Measurements from ENCODE around the gene FGFBP1.
"Not testable (repeated sequence)": the region's sequence is repeated elsewhere in the genome, so short reads cannot be mapped to it uniquely, and the experiment has no call there.

FGFBP1 gene

DNA sequence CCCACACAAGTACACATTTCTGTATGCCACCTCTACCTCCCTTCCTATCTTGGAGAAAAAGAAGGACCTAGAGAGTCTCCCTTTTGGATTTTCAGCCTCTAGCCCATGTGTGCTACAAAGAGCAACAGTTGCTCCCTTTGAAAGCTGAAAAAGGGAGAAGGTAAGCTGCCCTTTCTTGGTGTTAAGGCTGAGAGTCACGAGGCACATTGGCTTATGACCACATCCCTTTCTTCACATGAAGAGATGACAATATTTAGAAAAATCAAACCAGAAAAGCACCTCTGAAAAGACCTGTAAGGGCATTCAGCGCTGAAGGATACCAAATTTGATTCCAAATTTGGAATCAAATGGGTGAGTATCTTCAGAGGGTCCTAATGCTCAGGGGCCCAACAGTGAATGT is 6.4 kb upstream of the FGFBP1 start:
- no peak for FAIRE-seq

- no peak for FAIRE-seq
These were observed 3.7 kb upstream of the FGFBP1 start for GRCh38 chr4:15942283-15942682.

GRCh38 chr4:15938182-15938581 is 358 bp downstream of the FGFBP1 start:
- FAIRE-seq: no peak

- FAIRE-seq: no peak
These were observed 2.0 kb downstream of the FGFBP1 start for GRCh38 chr4:15936495-15936894.

GRCh38 chr4:15935504-15936402 is 2.8 kb downstream of the FGFBP1 start:
- FAIRE-seq: no peak

GRCh38 chr4:15934259-15934658 is 4.3 kb downstream of the FGFBP1 start:
- FAIRE-seq: no peak

- no peak for FAIRE-seq
These were observed 6.9 kb downstream of the FGFBP1 start for GRCh38 chr4:15931451-15932210.

GRCh38 chr4:15930314-15930713 is 8.2 kb downstream of the FGFBP1 start:
- no peak for FAIRE-seq

DNA sequence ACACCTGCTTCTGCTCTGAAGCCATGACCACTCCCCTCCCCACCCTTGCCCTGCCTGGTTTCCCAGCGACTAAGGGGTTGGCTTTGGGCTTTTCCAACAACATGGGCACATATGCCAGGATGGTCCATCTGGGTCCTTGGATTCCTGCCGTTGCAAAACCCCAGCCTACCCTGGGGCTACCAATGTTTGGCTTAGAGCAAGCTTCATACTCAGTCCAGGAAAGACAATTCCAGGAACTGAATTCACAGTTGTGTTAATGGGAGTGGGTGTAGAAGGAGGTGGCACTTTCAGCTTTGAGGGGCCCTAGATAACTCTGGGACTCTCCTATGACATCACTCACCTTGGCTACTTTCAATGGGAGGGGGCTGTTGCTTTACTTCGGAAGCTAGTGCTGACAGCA is 9.0 kb downstream of the FGFBP1 start:
- no peak for FAIRE-seq

DNA sequence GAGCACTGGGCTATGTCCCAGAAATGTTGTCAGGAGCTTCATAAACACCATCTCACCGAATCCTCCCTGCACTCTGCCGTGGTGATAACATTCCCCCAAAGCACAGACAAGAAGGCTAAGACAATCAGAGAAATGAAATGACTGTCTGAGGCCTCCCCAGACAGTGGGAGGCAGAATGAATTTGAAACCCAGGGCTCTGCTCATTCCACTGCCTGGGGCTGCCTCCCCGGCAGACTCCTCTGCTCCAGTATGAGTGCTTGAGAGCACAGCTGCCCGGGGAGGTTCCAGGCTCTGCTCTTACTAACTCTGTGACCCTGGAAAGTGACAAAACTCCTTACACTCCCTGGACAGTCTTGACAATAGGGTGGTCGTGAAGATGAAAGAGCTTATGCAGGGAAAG is 9.7 kb downstream of the FGFBP1 start:
- no peak for FAIRE-seq

- FAIRE-seq: no peak
These were observed 12.1 kb downstream of the FGFBP1 start for GRCh38 chr4:15926486-15926885.

- FAIRE-seq: no peak
These were observed 12.7 kb downstream of the FGFBP1 start for GRCh38 chr4:15925830-15926229.

DNA sequence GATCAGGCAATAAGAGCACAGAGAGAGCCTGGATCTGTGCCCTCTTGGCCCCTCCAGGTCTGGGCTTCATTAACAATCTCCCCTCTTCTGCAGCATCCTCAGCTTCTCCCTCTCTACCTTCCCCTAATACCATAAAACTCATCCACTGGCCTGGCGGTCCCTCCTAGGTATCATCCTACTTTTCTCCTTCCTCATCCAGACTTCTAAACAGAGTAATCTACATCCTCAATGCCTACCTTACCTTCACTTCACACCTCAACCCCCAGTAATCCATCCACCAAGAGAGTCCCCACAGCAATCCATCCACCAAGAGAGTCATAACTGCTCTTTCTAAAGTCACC is 17.0 kb downstream of the FGFBP1 start:
- FAIRE-seq: no peak

- FAIRE-seq: no peak
These were observed 17.6 kb downstream of the FGFBP1 start for GRCh38 chr4:15920723-15921591.

DNA sequence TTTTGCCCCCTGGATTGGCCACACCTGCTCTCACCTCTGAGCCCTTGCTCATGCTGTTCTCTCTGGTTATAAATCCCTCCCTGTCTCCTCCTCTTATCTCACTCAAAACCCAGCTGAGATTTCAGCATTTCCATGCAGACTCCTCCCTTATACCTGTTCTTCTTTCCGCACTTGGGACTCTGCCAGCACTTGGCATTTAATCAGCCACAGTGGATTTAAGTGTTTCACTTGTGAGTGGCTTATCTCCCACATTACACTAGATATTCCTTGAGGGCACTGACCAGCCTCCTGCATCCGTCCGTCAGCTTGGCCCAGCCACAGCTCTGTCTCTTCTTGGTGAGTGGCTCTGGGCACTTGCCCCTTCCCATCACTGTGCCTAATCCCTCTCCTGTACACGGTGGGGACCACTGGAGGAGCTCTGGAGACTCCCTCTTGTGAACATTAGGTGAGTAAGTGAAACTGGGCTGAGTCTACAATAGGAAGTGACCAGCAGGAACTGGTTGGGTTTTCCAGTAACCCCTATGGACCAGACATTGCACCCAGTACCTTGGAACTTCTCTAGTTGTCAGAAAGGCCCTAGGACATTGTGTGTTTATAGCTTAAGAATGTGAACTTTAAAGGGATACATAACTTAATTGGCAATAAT is 19.9 kb downstream of the FGFBP1 start:
- no peak for FAIRE-seq

GRCh38 chr4:15917297-15917696 is 21.2 kb downstream of the FGFBP1 start:
- no peak for FAIRE-seq

DNA sequence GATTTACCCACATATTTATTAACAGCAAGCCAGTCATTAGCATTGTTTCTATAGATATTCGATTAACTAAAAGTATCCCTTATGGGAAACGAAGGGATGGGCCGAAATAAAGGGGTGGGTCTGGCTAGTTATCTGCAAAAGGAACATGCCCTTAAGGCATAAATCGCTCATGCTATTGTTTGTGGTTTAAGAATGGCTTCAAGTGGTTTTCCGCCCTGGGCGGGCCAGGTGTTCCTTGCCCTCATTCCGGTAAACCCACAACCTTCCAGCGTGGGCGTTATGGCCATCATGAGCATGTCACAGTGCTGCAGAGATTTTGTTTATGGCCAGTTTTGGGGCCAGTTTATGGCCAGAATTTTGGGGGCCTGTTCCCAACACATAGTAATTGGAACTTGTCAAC is 22.2 kb downstream of the FGFBP1 start:
- FAIRE-seq: not testable (repeated sequence)

- FAIRE-seq: no peak
These were observed 23.8 kb downstream of the FGFBP1 start for GRCh38 chr4:15914736-15915135.

DNA sequence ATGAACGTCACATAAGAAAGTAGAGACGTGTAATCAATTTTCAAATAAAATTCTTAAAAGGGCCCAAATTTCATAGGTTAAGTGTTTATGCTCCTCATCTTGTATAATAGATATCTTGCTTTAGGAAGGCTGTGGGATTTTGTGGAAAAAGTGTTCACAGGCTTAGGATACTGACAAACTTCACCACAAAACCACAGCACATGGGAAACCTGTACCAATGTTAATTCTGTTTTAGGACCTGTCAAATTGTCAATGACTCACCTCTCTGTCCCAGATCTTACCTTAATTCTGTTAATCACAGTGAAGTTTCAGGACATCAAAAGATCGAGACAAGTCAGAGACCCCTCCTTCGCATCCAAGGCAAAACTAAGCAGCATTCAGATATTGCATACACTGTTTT is 24.2 kb downstream of the FGFBP1 start:
- no peak for FAIRE-seq

DNA sequence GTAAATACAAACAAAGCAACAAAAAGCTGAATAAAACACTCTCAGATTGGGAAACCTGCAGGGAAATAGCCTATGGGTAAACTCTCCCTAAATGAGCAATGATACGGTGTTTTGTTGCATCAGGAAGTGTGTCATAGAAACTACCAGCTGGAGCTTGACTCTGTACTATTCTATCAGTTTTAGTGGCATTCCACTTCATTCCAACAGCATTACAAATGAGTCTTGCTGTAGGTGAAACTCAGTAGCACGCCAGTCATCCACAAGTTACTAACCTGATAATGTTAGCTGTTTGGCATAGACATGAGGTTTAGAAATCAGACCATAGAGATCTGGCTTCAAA is 24.9 kb downstream of the FGFBP1 start:
- no peak for FAIRE-seq

DNA sequence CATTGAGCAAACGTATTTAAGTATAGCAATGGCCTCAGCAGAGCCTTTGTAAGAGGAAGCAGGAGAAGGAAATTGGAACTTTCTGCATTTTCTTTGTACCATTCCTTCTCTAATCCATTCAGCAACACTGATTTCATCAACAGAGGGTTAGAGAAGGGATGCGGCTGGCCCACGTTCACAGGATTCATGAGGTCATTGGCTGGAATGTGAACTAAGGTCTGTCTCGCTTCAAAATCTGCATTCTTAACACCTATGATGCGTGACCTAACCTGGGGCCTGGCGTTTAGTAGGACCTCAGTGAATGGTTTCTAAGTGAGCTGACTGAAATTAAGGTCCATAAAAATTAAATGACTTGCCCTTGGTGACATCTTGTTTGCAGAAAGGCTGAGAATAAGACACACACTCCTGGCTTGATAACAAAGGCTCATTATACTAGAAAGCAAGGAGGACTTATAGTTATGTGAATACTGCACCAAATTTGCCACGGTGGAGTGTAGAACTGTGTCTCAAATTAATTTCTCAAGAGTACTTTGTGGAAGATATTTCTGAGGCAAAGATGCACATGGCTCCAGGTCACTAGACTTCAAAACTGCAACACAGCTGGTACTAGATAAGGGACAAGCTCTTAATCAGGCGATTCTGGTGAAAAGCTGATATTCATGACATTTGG is 25.4 kb downstream of the FGFBP1 start:
- FAIRE-seq: no peak

- no peak for FAIRE-seq
These were observed 26.3 kb downstream of the FGFBP1 start for GRCh38 chr4:15912236-15912635.

Data from G401.6 (cell line).